GM12878 (cell line): Measurements from ENCODE around the gene SLC2A9. TPM values are rescaled to one million over a fixed set of nuclear protein-coding genes. Genes with fewer than 3 reads are reported as not detected.

Source experiments
- BCL11A ChIP-seq: IDR thresholded peaks from 2 replicates; pipeline ENCODE4 v1.6.1; 2011; ENCODE audit warnings: low read depth, low read length
- CREB1 ChIP-seq: IDR thresholded peaks from 2 replicates; pipeline ENCODE4 v1.6.1; 2012; ENCODE audit warnings: low read depth, mild to moderate bottlenecking, inconsistent platforms
- ETV6 ChIP-seq, 2 experiments: fragments of 450-650 bp in 1 of 2; IDR thresholded peaks in 1 of 2; conservative IDR thresholded peaks in 1 of 2; 2 replicates each; pipeline ENCODE4 v1.6.1; 2014; ENCODE audit warnings: antibody characterized with exemption in 1 of 2, borderline replicate concordance in 1 of 2, low read depth in 1 of 2, mild to moderate bottlenecking in 1 of 2, moderate library complexity in 1 of 2
- HCFC1 ChIP-seq: fragments of 150-350 bp; IDR thresholded peaks from 2 replicates; pipeline ENCODE4 v1.6.1; 2014; ENCODE audit warnings: low read length
- MEF2B ChIP-seq: fragments of 450-650 bp; IDR thresholded peaks from 2 replicates; pipeline ENCODE4 v1.6.1; 2018; ENCODE audit warnings: mild to moderate bottlenecking, moderate library complexity; ENCODE audit not compliant: partially characterized antibody, poor library complexity, severe bottlenecking
- MYC ChIP-seq: IDR thresholded peaks from 2 replicates; pipeline ENCODE4 v1.6.1; 2011; ENCODE audit warnings: mild to moderate bottlenecking, low read length, moderate library complexity, inconsistent platforms; ENCODE audit not compliant: insufficient read depth, insufficient replicate concordance, insufficient read length, severe bottlenecking
- NFXL1 ChIP-seq: fragments of 450-650 bp; IDR thresholded peaks from 2 replicates; pipeline ENCODE4 v1.6.1; 2017; ENCODE audit warnings: antibody characterized with exemption, mild to moderate bottlenecking, borderline replicate concordance
- RAD21 ChIP-seq: IDR thresholded peaks from 2 replicates; pipeline ENCODE4 v1.6.1; 2011; ENCODE audit warnings: mild to moderate bottlenecking, low read depth, low read length, moderate library complexity; ENCODE audit not compliant: insufficient read depth
- RELA ChIP-seq: fragments of 450-650 bp; IDR thresholded peaks from 2 replicates; pipeline ENCODE4 v1.8.0; 2014; ENCODE audit warnings: borderline replicate concordance; ENCODE audit not compliant: partially characterized antibody
- RUNX3 ChIP-seq: IDR thresholded peaks from 2 replicates; pipeline ENCODE4 v1.6.1; 2012; ENCODE audit warnings: low read length, inconsistent platforms
- SKIL ChIP-seq: fragments of 450-650 bp; IDR thresholded peaks from 2 replicates; pipeline ENCODE4 v1.6.1; 2017; ENCODE audit warnings: mild to moderate bottlenecking, low read depth, inconsistent platforms; ENCODE audit not compliant: poor library complexity, severe bottlenecking
- TBL1XR1 ChIP-seq: IDR thresholded peaks from 2 replicates; pipeline ENCODE4 v1.6.1; 2012; ENCODE audit warnings: low read depth, low read length, improper control_type of control experiment
- TCF12 ChIP-seq: IDR thresholded peaks from 2 replicates; pipeline ENCODE4 v1.6.1; 2011; ENCODE audit warnings: low read depth, mild to moderate bottlenecking, low read length
- polyA plus RNA-seq, 11 experiments: library from polyadenylated mRNA; depleted of rRNA in 4 of 11; unstranded in 6 of 11; stranded (reverse) in 5 of 11; fragments of >200 nt; fragmentation: Nextera tagmentation in 4 of 11; fragmentation: Illumina TruSeq in 1 of 11; extraction: Ambion mirVana in 4 of 11; extraction: Trizol in 1 of 11; gene quantifications; 1 replicate in 1 of 11; 2 replicates in 10 of 11; pipeline versions ENCODE4 v1.2.1 to v1.2.3, GENCODE V29; 2011 to 2016; ENCODE audit warnings: inconsistent platforms in 2 of 11, missing spikeins in 2 of 11, low read depth in 1 of 11
- total RNA-seq, 4 experiments: library from RNA; depleted of rRNA in 3 of 4; stranded (reverse); fragments of >200 nt in 3 of 4; fragmentation: Illumina TruSeq in 1 of 4; extraction: Trizol in 1 of 4; gene quantifications; 2 replicates each; pipeline versions ENCODE4 v1.2.1 to v1.2.3, GENCODE V29; 2013 to 2021
- TF ChIP-seq, protein P1 (sequence below): IDR thresholded peaks from 2 replicates; pipeline ENCODE4 v1.6.1; 2012; ENCODE audit warnings: low read depth, low read length, improper control_type of control experiment
- TF ChIP-seq, protein P2 (sequence below): IDR thresholded peaks from 2 replicates; pipeline ENCODE4 v1.6.1; 2012; ENCODE audit warnings: low read length, inconsistent platforms
- TF ChIP-seq, protein P3 (sequence below): fragments of 450-650 bp; IDR thresholded peaks from 2 replicates; pipeline ENCODE4 v1.6.1; 2017; ENCODE audit warnings: borderline replicate concordance

The SLC2A9 gene
- total and polyA plus RNA-seq, 10 of the 15 experiments (the other 5 are each of a cell fraction or from before 2014, with no cell fraction given) = 0.28 to 2.8 (median 1.2) TPM

DNA sequence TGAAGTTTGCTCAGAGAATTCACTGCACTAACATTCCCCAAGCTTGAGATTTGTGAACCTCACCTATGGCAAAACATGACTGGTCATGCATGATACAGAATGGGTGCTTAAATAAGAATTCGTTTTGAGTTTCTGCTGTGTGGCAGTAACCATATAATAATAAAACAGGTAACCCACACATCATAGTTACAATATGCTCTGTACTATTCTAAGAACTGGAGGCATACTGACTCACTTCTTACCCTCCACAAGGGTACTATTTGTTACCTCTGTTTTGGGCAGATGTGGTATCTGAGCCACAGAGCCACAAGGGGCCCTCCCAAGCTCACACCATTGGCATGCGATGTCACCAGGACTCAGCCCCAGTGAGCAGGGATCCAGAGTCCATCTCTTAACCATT lies 17.6 kb downstream of the SLC2A9 start (continued):
- TF ChIP-seq, protein P1, sequence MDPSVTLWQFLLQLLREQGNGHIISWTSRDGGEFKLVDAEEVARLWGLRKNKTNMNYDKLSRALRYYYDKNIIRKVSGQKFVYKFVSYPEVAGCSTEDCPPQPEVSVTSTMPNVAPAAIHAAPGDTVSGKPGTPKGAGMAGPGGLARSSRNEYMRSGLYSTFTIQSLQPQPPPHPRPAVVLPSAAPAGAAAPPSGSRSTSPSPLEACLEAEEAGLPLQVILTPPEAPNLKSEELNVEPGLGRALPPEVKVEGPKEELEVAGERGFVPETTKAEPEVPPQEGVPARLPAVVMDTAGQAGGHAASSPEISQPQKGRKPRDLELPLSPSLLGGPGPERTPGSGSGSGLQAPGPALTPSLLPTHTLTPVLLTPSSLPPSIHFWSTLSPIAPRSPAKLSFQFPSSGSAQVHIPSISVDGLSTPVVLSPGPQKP = no peak
- TF ChIP-seq, protein P2, sequence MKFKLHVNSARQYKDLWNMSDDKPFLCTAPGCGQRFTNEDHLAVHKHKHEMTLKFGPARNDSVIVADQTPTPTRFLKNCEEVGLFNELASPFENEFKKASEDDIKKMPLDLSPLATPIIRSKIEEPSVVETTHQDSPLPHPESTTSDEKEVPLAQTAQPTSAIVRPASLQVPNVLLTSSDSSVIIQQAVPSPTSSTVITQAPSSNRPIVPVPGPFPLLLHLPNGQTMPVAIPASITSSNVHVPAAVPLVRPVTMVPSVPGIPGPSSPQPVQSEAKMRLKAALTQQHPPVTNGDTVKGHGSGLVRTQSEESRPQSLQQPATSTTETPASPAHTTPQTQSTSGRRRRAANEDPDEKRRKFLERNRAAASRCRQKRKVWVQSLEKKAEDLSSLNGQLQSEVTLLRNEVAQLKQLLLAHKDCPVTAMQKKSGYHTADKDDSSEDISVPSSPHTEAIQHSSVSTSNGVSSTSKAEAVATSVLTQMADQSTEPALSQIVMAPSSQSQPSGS = peak; percentile 58; the same call in 1 of the 2 replicates
- TF ChIP-seq NFXL1 (no peak), RUNX3 (peak; percentile 79), BCL11A (0 out of 2 replicates have a peak, but pooled peaks have one; percentile 10), HCFC1 (no peak), MEF2B (peak; percentile 56), RAD21 (no peak), TCF12 (0 out of 2 replicates have a peak, but pooled peaks have one; percentile 22), CREB1 (no peak), ETV6 (conservative IDR thresholded peaks at IDR 0.05 in 1 of 2, IDR thresholded peaks at IDR 0.05 in 1 of 2; ENCODE audit: borderline replicate concordance in 1 of 2, low read depth in 1 of 2) (peak in 1 of 2 experiments; percentile 21; a peak in 1 of 4 replicates), RELA (no peak), TBL1XR1 (no peak), SKIL (no peak), MYC (no peak)
- TF ChIP-seq, protein P3, sequence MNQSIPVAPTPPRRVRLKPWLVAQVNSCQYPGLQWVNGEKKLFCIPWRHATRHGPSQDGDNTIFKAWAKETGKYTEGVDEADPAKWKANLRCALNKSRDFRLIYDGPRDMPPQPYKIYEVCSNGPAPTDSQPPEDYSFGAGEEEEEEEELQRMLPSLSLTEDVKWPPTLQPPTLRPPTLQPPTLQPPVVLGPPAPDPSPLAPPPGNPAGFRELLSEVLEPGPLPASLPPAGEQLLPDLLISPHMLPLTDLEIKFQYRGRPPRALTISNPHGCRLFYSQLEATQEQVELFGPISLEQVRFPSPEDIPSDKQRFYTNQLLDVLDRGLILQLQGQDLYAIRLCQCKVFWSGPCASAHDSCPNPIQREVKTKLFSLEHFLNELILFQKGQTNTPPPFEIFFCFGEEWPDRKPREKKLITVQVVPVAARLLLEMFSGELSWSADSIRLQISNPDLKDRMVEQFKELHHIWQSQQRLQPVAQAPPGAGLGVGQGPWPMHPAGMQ = no peak
- TF ChIP-seq, all 136 proteins: peak for 17
